ENCODE data around the gene PRKCE. TPM values are rescaled to one million over a fixed set of nuclear protein-coding genes. Genes with fewer than 3 reads are reported as not detected.

PRKCE gene
- total and polyA plus RNA-seq, 3 donors from 2014 or later = 27.4 to 35.8 (median 33.1) TPM

GRCh38 chr2:46193855-46194254 lies 542.4 kb downstream of the PRKCE start:
- no peaks in the 10 kb centered on the region for H3K9me3 ChIP-seq
- TF ChIP-seq, protein P1, sequence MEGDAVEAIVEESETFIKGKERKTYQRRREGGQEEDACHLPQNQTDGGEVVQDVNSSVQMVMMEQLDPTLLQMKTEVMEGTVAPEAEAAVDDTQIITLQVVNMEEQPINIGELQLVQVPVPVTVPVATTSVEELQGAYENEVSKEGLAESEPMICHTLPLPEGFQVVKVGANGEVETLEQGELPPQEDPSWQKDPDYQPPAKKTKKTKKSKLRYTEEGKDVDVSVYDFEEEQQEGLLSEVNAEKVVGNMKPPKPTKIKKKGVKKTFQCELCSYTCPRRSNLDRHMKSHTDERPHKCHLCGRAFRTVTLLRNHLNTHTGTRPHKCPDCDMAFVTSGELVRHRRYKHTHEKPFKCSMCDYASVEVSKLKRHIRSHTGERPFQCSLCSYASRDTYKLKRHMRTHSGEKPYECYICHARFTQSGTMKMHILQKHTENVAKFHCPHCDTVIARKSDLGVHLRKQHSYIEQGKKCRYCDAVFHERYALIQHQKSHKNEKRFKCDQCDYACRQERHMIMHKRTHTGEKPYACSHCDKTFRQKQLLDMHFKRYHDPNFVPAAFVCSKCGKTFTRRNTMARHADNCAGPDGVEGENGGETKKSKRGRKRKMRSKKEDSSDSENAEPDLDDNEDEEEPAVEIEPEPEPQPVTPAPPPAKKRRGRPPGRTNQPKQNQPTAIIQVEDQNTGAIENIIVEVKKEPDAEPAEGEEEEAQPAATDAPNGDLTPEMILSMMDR (IDR thresholded peaks at IDR 0.05) = no peak
- no peak for TF ChIP-seq POLR2A (IDR thresholded peaks at IDR 0.05)
- DNase-seq = no peak
- no peak overlapping the region for H3K4me3 ChIP-seq
- 97 to 100% methylated on average over 3 of the region's 3 CpGs for WGBS, 2 donors
- no peaks in the 10 kb centered on the region for H3K4me1 ChIP-seq
- intact Hi-C loops (cut with DNase I; ENCODE audit: low total_unique reads) = no loop called here
- no peaks in the 10 kb centered on the region for H3K36me3 ChIP-seq (ENCODE audit: low read depth, missing control alignments)
- H3K27ac ChIP-seq = no peak overlapping the region
- no peaks in the 10 kb centered on the region for H3K27me3 ChIP-seq

DNA sequence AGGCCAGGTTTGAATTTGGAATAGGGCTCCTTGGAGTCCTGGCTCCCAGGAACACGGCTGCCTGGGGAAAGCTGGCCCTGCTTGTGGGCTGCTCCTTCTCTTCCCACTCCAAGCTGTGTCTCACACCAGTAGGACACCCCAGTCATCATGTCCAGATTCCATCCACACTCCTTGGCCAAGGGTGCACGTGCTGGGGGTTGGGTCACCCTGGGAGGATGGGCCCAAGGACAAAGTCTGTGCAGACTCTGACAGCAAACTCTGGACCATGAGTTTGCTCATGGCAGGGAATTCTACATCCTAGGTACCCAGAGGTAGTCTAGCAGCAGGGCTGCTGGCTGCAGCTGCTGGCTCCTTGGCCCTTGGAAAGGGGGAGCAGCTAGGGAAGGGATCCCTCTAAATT lies 543.4 kb downstream of the PRKCE start:
- Histone ChIP-seq H3K4me3 (no peak overlapping the region), H3K4me1 (no peaks in the 10 kb centered on the region), H3K27ac (no peak overlapping the region), H3K27me3 (no peaks in the 10 kb centered on the region), H3K9me3 (no peaks in the 10 kb centered on the region), H3K36me3 (ENCODE audit: low read depth, missing control alignments) (no peaks in the 10 kb centered on the region)
- DNase-seq = no peak
- intact Hi-C loops (cut with DNase I; ENCODE audit: low total_unique reads) = no loop called here
- WGBS, 2 donors = 80 to 88% methylated on average over 1 to 2 of the region's 2 CpGs
- no peak for TF ChIP-seq POLR2A (IDR thresholded peaks at IDR 0.05)
- TF ChIP-seq, protein P1 (IDR thresholded peaks at IDR 0.05) = no peak

GRCh38 chr2:46195819-46196218 lies 544.3 kb downstream of the PRKCE start:
- 80 to 83% methylated on average over 6 to 10 of the region's 10 CpGs for WGBS, 2 donors
- H3K36me3 ChIP-seq (ENCODE audit: low read depth, missing control alignments) = no peaks in the 10 kb centered on the region
- H3K27ac ChIP-seq = no peak overlapping the region
- no peak overlapping the region for H3K4me3 ChIP-seq
- no peak for DNase-seq
- intact Hi-C loops (cut with DNase I; ENCODE audit: low total_unique reads) = no loop called here
- no peaks in the 10 kb centered on the region for H3K4me1 ChIP-seq
- no peaks in the 10 kb centered on the region for H3K9me3 ChIP-seq
- TF ChIP-seq POLR2A (IDR thresholded peaks at IDR 0.05) = no peak
- TF ChIP-seq, protein P1 (IDR thresholded peaks at IDR 0.05) = no peak
- H3K27me3 ChIP-seq = no peaks in the 10 kb centered on the region

- Histone ChIP-seq H3K4me1 (no peaks in the 10 kb centered on the region), H3K27ac (no peak overlapping the region), H3K36me3 (ENCODE audit: low read depth, missing control alignments) (no peaks in the 10 kb centered on the region), H3K4me3 (no peak overlapping the region), H3K27me3 (no peaks in the 10 kb centered on the region), H3K9me3 (no peaks in the 10 kb centered on the region)
- WGBS, 2 donors = 78 to 81% methylated on average over 5 of the region's 5 CpGs
- TF ChIP-seq, protein P1 (IDR thresholded peaks at IDR 0.05) = no peak
- no peak for TF ChIP-seq POLR2A (IDR thresholded peaks at IDR 0.05)
- intact Hi-C loops (cut with DNase I; ENCODE audit: low total_unique reads) = no loop called here
- DNase-seq = no peak
These were observed 545.5 kb downstream of the PRKCE start for GRCh38 chr2:46196871-46197462.

DNA sequence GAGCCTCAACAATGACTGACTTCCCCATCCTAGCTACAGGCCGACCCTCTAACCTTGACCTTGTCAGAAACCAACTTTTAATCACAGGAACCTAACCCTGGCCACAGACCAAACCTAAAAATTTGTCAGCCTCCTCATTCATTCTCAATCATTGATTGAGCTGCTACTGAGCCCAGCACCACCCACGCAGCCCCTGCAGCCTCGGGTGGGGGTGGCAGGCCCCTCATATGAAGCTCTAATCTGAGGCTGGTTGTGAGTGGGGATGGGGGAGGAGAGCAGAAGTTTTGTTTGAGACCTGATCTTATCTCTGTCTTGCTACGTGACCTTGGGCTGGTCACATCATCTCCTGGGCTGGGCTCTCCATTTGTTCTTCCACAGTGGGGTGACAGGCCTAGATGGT lies 546.2 kb downstream of the PRKCE start:
- intact Hi-C loops (cut with DNase I; ENCODE audit: low total_unique reads) = no loop called here
- no peak for DNase-seq
- no peak overlapping the region for H3K27ac ChIP-seq

More for the DNA sequence above, 546.2 kb downstream of the PRKCE start:
- no peak overlapping the region for H3K4me3 ChIP-seq
- H3K36me3 ChIP-seq (ENCODE audit: low read depth, missing control alignments) = no peaks in the 10 kb centered on the region
- H3K27me3 ChIP-seq = no peaks in the 10 kb centered on the region
- no peaks in the 10 kb centered on the region for H3K9me3 ChIP-seq
- TF ChIP-seq, protein P1 (IDR thresholded peaks at IDR 0.05) = no peak
- TF ChIP-seq POLR2A (IDR thresholded peaks at IDR 0.05) = no peak
- H3K4me1 ChIP-seq = no peaks in the 10 kb centered on the region
- WGBS, 2 donors = 63 to 79% methylated on average over 4 of the region's 4 CpGs
